Activated T-cell treated with anti-CD3 and anti-CD28 coated beads for 1 hour (primary cell): ENCODE data around the gene SLC39A11.

Experiments used
- DNase-seq: peaks from one replicate; pipeline ENCODE4 v3.0.0-alpha.2; 2020; ENCODE audit warnings: low read depth

The SLC39A11 gene

GRCh38 chr17:72870367-72870985, 222.0 kb downstream of the SLC39A11 start:
- DNase-seq = no peak

- DNase-seq = no peak
These were observed 222.9 kb downstream of the SLC39A11 start for GRCh38 chr17:72869630-72870029.

GRCh38 chr17:72865954-72866353, 226.5 kb downstream of the SLC39A11 start:
- no peak for DNase-seq

GRCh38 chr17:72863526-72864211, 228.8 kb downstream of the SLC39A11 start:
- DNase-seq = no peak

- DNase-seq = no peak
These were observed 230.1 kb downstream of the SLC39A11 start for GRCh38 chr17:72862276-72862999.

GRCh38 chr17:72861811-72862210, 230.7 kb downstream of the SLC39A11 start:
- no peak for DNase-seq

GRCh38 chr17:72860778-72861177, 231.7 kb downstream of the SLC39A11 start:
- DNase-seq = no peak

- DNase-seq = no peak
These were observed 233.5 kb downstream of the SLC39A11 start for GRCh38 chr17:72858826-72859495.

- DNase-seq = no peak
These were observed 238.8 kb downstream of the SLC39A11 start for GRCh38 chr17:72853440-72854415.

GRCh38 chr17:72852277-72852938, 240.1 kb downstream of the SLC39A11 start:
- no peak for DNase-seq

GRCh38 chr17:72850410-72851118, 241.9 kb downstream of the SLC39A11 start:
- no peak for DNase-seq

GRCh38 chr17:72846399-72846798, 246.1 kb downstream of the SLC39A11 start:
- no peak for DNase-seq

- no peak for DNase-seq
These were observed 248.9 kb downstream of the SLC39A11 start for GRCh38 chr17:72843591-72843990.

GRCh38 chr17:72840019-72840418, 252.5 kb downstream of the SLC39A11 start:
- no peak for DNase-seq

GRCh38 chr17:72839131-72839725, 253.3 kb downstream of the SLC39A11 start:
- DNase-seq = no peak

GRCh38 chr17:72838581-72838980, 253.9 kb downstream of the SLC39A11 start:
- no peak for DNase-seq

- DNase-seq = no peak
These were observed 254.4 kb downstream of the SLC39A11 start for GRCh38 chr17:72838068-72838467.

GRCh38 chr17:72837335-72837734, 255.2 kb downstream of the SLC39A11 start:
- no peak for DNase-seq

GRCh38 chr17:72833128-72833765, 259.2 kb downstream of the SLC39A11 start:
- no peak for DNase-seq
